Fibroblast of villous mesenchyme (primary cell): ENCODE results near the gene NECTIN1. TPM values are rescaled to one million over a fixed set of nuclear protein-coding genes. Genes with fewer than 3 reads are reported as not detected.

Source experiments
- DNase-seq: peaks from one replicate; pipeline ENCODE4 v3.0.0-alpha.2; 2010; ENCODE audit warnings: low read depth
- H3K4me3 ChIP-seq: 2 replicates; pipeline ENCODE4 v1.5.1; 2011; ENCODE audit warnings: low read depth, mild to moderate bottlenecking, low read length
- CTCF ChIP-seq: IDR thresholded peaks from 2 replicates; pipeline ENCODE4 v1.5.1; 2012; ENCODE audit warnings: low read depth, mild to moderate bottlenecking, low read length; ENCODE audit not compliant: insufficient read depth
- total RNA-seq: library from RNA; depleted of rRNA; stranded (reverse); fragments of >200 nt; gene quantifications from 2 replicates; pipeline ENCODE4 v1.2.3, GENCODE V29; 2012

NECTIN1 gene
- total RNA-seq, 1 donor, result 3.9 TPM

- DNase-seq, result no peak
- no peak overlapping the region for H3K4me3 ChIP-seq
- no peak for TF ChIP-seq CTCF
Observed at GRCh38 chr11:119668676-119669075, 60.3 kb downstream of the NECTIN1 start.

GRCh38 chr11:119666463-119667131 is 62.4 kb downstream of the NECTIN1 start:
- no peak overlapping the region for H3K4me3 ChIP-seq
- DNase-seq, result peak; percentile 66
- peak; percentile 97 for TF ChIP-seq CTCF

- no peak for DNase-seq
- no peak for TF ChIP-seq CTCF
- H3K4me3 ChIP-seq, result no peak overlapping the region
Observed at GRCh38 chr11:119666061-119666460, 62.9 kb downstream of the NECTIN1 start.

GRCh38 chr11:119664701-119665420 is 64.1 kb downstream of the NECTIN1 start:
- TF ChIP-seq CTCF, result no peak

GRCh38 chr11:119664063-119664572 is 64.9 kb downstream of the NECTIN1 start:
- DNase-seq, result no peak
- H3K4me3 ChIP-seq, result no peak overlapping the region
- no peak for TF ChIP-seq CTCF

More at GRCh38 chr11:119664701-119665420, 64.1 kb downstream of the NECTIN1 start:
- no peak overlapping the region for H3K4me3 ChIP-seq
- no peak for DNase-seq

- H3K4me3 ChIP-seq, result no peak overlapping the region
- TF ChIP-seq CTCF, result no peak
- no peak for DNase-seq
Observed at GRCh38 chr11:119663279-119663678, 65.7 kb downstream of the NECTIN1 start.
